Endodermal cell (in vitro differentiated cells): ENCODE data around the gene MAML2. TPM values are rescaled to one million over a fixed set of nuclear protein-coding genes. Genes with fewer than 3 reads are reported as not detected.

Experiments
- DNase-seq: peaks from one replicate; pipeline ENCODE4 v3.0.0-alpha.2; 2017
- H3K27ac ChIP-seq: 2 replicates; pipeline ENCODE4 v1.5.1; 2013; ENCODE audit warnings: mild to moderate bottlenecking, low read depth, low read length, moderate library complexity
- H3K27me3 ChIP-seq: 2 replicates; pipeline ENCODE4 v1.6.1; 2013; ENCODE audit warnings: mild to moderate bottlenecking, low read length, moderate library complexity; ENCODE audit not compliant: insufficient read depth, control insufficient read depth, poor library complexity, severe bottlenecking
- H3K36me3 ChIP-seq: 2 replicates; pipeline ENCODE4 v1.7.0; 2013; ENCODE audit warnings: mild to moderate bottlenecking, low read length, moderate library complexity; ENCODE audit not compliant: control insufficient read depth, insufficient read depth
- H3K4me1 ChIP-seq: one replicate; pipeline ENCODE4 v1.7.0; 2013; ENCODE audit warnings: low read length; ENCODE audit not compliant: control insufficient read depth, insufficient read depth
- H3K4me3 ChIP-seq: 2 replicates; pipeline ENCODE4 v1.5.1; 2013; ENCODE audit warnings: mild to moderate bottlenecking, low read length, moderate library complexity
- H3K9ac ChIP-seq: 2 replicates; pipeline ENCODE4 v1.6.1; 2013; ENCODE audit warnings: mild to moderate bottlenecking, low read length, moderate library complexity; ENCODE audit not compliant: poor library complexity, severe bottlenecking; ENCODE audit errors: extremely low read depth
- H3K9me3 ChIP-seq: 2 replicates; pipeline ENCODE4 v1.6.1; 2013; ENCODE audit warnings: mild to moderate bottlenecking, low read length, moderate library complexity; ENCODE audit not compliant: control insufficient read depth
- H3K27ac Mint-ChIP-seq: 2 replicates; pipeline ENCODE4 v1.8.0; 2020; ENCODE audit warnings: mixed read lengths
- H3K27me3 Mint-ChIP-seq: 2 replicates; pipeline ENCODE4 v1.8.0; 2021; ENCODE audit warnings: mild to moderate bottlenecking, mixed read lengths; ENCODE audit not compliant: insufficient read depth
- H3K36me3 Mint-ChIP-seq: 2 replicates; pipeline ENCODE4 v1.8.0; 2020; ENCODE audit warnings: low read depth, mixed read lengths
- H3K4me1 Mint-ChIP-seq: 2 replicates; pipeline ENCODE4 v1.8.0; 2020; ENCODE audit warnings: mixed read lengths
- H3K4me3 Mint-ChIP-seq: 2 replicates; pipeline ENCODE4 v1.8.0; 2020; ENCODE audit warnings: mild to moderate bottlenecking, moderate library complexity, mixed read lengths
- H3K9me3 Mint-ChIP-seq: 2 replicates; pipeline ENCODE4 v1.8.0; 2020; ENCODE audit warnings: mild to moderate bottlenecking, mixed read lengths
- CTCF ChIP-seq: fragments of 200-600 bp; sonication (generic); conservative IDR thresholded peaks from 2 replicates; pipeline ENCODE4 v1.5.0; 2021; ENCODE audit warnings: antibody characterized with exemption, mild to moderate bottlenecking
- WGBS, 2 experiments: methylation state at CpG; one replicate each; pipeline versions ENCODE4 v1.1.5 to v1.1.7; 2013; ENCODE audit warnings: missing lambda C conversion rate in 2 of 2, mixed read lengths in 1 of 2; ENCODE audit not compliant: insufficient coverage in 1 of 2, insufficient read length in 1 of 2; 5-methylcytosine and 5-hydroxymethylcytosine counted together
- total RNA-seq, 2 donors: library from RNA; stranded (reverse); fragmentation: NEBNext Ultra II Directional in 1 of 2; extraction: Animal tissue kit (Norgen Biotek cat#: 25700) in 1 of 2; gene quantifications; 2 replicates in 1 of 2; 3 replicates in 1 of 2; pipeline ENCODE4 v1.2.1, GENCODE V29; 2021

The MAML2 gene
- total RNA-seq, 2 donors from 2014 or later = 6.6 to 8.0 TPM

GRCh38 chr11:95999711-96000406, 343.1 kb downstream of the MAML2 start:
- H3K4me3 Mint-ChIP-seq = no peak overlapping the region
- TF ChIP-seq CTCF = no peak
- 74 to 79% methylated on average over 6 to 8 of the region's 8 CpGs for WGBS, 2 experiments
- Histone ChIP-seq H3K4me3 (no peak overlapping the region), H3K36me3 (no peaks in the 10 kb centered on the region), H3K9me3 (peaks cover 3% of the 10 kb centered on the region), H3K9ac (no peak overlapping the region), H3K27ac (peak overlapping the region; percentile 72), H3K27me3 (no peaks in the 10 kb centered on the region), H3K4me1 (no peaks in the 10 kb centered on the region)
- H3K36me3 Mint-ChIP-seq = no peaks in the 10 kb centered on the region
- no peaks in the 10 kb centered on the region for H3K27me3 Mint-ChIP-seq
- H3K9me3 Mint-ChIP-seq = peaks cover 2% of the 10 kb centered on the region
- H3K27ac Mint-ChIP-seq = peak overlapping the region; percentile 6
- peaks cover 5% of the 10 kb centered on the region for H3K4me1 Mint-ChIP-seq
- DNase-seq = no peak

GRCh38 chr11:95996621-95997235, 346.3 kb downstream of the MAML2 start:
- no peak overlapping the region for H3K4me3 Mint-ChIP-seq
- H3K4me3 ChIP-seq = no peak overlapping the region
- H3K4me1 ChIP-seq = no peaks in the 10 kb centered on the region
- 90% methylated on average over 2 to 4 of the region's 4 CpGs for WGBS, 2 experiments
- DNase-seq = no peak
- no peaks in the 10 kb centered on the region for H3K27me3 Mint-ChIP-seq
- peaks cover 16% of the 10 kb centered on the region for H3K4me1 Mint-ChIP-seq
- H3K27ac Mint-ChIP-seq = no peak overlapping the region
- H3K27me3 ChIP-seq = no peaks in the 10 kb centered on the region
- H3K9me3 Mint-ChIP-seq = no peaks in the 10 kb centered on the region
- H3K9ac ChIP-seq = no peak overlapping the region
- H3K27ac ChIP-seq = no peak overlapping the region
- no peaks in the 10 kb centered on the region for H3K9me3 ChIP-seq
- no peak for TF ChIP-seq CTCF
- no peaks in the 10 kb centered on the region for H3K36me3 Mint-ChIP-seq
- H3K36me3 ChIP-seq = no peaks in the 10 kb centered on the region

GRCh38 chr11:95994329-95994728, 348.7 kb downstream of the MAML2 start:
- Mint-ChIP-seq H3K27me3 (no peaks in the 10 kb centered on the region), H3K36me3 (no peaks in the 10 kb centered on the region), H3K27ac (no peak overlapping the region), H3K4me1 (peaks cover 16% of the 10 kb centered on the region), H3K9me3 (no peaks in the 10 kb centered on the region), H3K4me3 (no peak overlapping the region)
- no peaks in the 10 kb centered on the region for H3K9me3 ChIP-seq
- H3K27ac ChIP-seq = no peak overlapping the region
- H3K36me3 ChIP-seq = no peaks in the 10 kb centered on the region
- no peaks in the 10 kb centered on the region for H3K27me3 ChIP-seq
- WGBS, 2 experiments = 78 to 86% methylated on average over 3 to 4 of the region's 4 CpGs
- TF ChIP-seq CTCF = no peak
- H3K4me3 ChIP-seq = no peak overlapping the region
- no peak overlapping the region for H3K9ac ChIP-seq
- DNase-seq = no peak
- no peaks in the 10 kb centered on the region for H3K4me1 ChIP-seq
